Measurements from ENCODE around the gene FRMPD4.

FRMPD4 gene

DNA sequence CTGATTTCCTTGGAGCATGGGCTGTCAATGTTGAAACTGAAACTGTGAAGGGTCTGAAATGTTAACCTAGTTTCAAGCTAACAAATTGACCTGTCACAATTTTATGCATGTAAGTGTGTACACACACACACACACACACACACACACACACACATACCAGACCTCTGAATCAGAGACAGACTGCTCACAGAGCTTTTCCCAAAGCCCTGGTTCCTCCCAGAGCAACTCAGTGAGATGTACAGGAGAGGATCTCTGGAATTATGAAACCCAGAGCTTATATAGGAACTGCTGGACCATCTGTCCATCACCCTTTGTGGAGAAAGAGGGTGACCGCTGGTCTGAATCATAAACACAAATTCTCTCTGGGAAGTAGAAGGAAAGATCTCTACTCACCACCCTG, 424.8 kb downstream of the FRMPD4 start:
- no peak for DNase-seq

DNA sequence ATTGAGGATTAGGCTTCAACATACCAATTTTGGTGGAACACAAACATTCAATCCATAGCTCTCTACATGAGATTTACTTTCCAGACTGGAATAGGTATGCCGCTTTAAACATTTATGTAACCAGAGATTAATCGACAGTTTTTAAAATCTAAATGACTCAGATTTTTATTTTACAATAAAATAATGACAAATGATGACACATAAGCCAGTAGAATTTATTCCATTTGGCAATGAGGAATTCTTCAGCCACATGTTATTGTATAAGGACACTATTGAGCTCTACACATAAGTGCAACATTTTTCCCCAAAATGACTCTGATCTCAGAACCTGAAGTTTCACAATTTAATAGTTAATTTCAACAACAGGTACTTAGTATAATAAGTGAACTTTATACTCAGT, 425.9 kb downstream of the FRMPD4 start:
- no peak for DNase-seq

DNA sequence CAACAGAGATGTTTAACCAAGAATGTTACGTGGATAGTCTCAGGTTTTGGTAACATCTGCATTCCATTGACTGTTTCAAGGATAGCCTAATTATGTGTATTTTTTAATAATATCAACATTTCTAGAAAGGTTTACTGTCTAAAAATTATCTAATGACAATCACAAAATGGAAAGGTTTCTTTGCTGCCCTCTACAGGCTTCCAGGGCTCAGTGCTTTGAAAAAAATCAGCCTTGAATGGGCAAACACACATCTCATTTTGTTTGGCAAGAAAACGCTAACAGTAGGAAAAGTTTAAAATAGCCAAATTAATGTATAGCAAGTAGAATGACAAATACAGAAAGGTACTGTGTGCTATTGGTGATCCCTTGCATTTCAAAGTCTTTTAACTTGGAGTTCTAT, 429.6 kb downstream of the FRMPD4 start:
- DNase-seq: peak; percentile 25

DNA sequence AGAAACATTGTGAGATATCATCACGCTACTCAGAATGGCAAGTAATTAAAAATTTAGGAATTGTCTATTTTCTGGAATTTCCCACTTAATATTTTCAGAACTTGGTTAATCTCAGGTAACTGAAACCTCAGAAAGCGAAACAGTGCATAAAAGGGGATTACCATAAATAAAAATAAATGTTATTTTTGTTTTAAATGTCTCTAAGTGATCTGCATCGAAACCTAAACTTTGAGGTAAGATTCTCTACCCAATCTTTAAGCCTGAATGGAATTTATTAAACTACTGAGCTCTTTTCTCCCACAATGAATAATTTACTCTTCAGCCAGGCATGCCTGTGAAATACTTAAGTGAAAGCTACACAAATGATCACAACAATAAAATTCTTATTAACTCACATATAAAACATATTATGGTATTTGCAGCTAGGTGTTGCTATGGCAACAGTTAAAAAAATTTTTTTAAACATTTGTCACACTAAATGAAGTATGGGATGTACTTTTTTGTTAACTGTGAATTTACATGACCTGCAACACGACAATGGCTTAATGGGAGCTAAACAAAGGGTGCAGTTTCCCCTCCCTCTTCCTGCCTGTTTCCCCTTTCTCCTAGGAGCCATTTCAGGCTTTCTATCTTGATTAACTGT, 432.7 kb downstream of the FRMPD4 start:
- DNase-seq: no peak

DNA sequence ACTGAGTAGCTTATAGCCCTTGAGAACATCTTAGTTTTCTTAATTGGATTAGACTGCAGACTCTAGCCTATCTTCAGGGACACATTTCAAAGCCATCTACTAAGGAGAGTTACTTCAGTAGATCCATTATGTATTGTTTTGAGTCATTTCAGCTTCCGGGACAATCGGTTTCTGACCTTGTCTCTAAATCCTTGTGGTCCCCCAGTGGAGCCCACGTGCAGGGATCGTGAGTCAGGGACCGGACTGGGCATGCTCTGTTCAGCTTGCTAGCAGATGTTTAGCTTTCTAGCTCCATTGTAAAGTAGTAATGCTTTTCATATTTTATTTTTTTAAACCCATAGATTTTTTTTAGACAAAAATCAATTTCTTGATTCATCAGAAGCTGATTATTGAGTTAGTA, 441.0 kb downstream of the FRMPD4 start:
- no peak for DNase-seq

DNA sequence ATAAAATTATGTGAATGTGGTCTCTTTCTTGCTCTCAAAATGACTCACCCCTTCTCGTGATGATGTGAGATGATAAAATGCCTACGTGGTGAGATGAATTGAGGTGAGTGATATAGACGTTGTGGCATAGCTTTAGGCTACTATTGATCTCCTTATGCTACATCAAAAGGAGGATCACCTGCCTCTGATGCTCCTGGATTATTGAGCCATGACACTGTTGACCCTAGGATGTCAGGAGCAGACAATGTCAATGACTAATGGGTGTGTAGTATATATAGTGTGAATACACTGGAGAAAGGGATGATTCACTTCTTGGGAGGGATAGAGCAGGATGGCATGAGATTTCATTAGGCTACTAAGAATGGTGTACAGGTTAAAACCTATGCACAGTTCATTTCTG, 442.3 kb downstream of the FRMPD4 start:
- no peak for DNase-seq

DNA sequence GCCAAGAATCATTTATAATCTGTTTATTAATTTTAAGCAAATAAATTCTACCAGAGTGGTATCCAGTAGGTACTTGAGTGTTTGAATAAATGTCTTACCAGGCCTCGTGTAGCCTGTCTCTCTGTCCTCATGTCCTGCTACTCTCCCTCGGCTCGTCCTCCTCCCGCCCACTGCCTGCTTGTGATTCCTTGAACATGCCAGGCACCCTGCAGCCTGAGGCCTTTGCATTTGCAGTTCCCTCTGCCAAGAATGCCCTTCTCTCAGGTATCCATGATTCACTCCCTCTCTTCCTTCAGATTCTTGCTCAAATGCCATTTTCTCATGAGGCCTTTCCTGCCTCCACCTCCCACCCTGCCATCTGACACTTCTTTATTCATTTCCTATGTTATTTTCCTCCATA, 443.3 kb downstream of the FRMPD4 start:
- DNase-seq: no peak

DNA sequence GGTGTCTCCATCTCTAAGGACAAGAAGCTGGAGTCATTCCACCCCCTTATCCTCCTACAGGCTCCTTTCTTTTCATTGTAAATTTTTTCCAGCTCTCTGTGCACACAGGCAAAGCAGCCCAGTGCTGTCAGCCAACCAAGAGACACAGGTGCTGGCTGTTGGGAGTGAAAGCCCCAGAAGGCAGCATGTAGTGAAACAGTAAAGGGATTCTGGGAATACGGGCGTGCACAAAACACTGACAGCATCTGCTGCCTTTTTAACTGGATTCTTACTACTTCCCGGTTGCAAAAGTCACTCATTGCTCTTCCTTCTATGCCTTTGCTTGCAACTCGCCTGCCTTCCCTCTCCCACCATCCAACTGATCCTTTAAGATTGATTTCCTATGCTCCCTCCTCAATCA, 444.4 kb downstream of the FRMPD4 start:
- no peak for DNase-seq

DNA sequence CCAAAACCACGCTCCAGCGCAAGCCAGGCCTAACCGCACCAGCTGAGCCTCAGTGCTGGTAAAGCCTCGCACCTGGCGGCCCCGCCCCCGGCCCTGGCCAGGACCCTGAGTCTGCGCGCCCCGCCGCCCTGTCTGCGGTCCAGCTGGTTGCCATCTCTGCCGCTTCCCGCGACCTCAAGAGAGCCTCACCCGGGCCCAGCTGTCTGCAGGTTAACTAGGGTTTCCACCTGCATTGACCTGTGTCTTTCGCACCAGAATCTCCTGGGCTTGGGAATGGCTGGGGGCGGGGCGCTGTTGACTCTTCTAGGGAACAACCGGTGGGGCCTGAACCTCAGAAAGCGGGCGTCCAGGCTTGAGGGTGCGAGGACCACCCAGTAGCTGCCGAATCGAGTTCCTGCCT, 445.3 kb downstream of the FRMPD4 start:
- DNase-seq: no peak

DNA sequence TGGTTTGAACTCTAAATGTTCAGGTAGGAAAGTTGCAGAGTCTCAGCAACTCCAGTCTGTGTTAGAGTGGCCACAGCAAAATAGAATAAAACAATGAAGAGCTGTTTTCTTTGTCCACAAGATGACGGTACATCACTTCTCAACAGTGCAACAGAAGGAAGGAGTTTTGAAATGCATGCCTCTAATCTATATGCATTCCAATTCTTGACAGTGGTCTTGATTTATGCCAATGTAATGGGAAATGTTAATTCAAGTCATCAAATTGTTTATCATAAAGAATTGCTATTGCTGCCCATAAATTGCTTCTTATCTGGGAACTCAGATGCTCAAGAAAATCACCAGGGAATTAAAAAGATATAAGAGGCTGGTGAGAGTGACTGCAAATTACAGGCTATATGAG, 457.4 kb downstream of the FRMPD4 start:
- no peak for DNase-seq

DNA sequence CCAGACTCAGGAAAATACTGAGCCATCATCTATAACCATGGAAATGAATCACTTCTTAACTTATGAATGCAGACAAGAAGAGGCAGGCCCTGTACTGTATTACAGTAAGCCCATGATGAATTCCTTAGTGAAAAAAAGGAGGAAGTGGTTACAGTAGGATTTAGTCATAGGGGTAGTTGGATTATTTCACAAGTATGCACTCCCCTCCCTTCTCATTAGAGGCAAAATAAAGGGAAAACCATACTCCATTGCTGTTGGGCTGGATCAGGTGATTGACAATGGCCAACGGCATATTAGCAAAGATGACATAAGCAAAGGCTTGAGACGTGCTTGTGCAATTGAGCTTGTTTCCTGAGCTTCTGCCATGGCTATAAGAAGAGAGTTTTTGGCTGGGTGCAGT, 471.8 kb downstream of the FRMPD4 start:
- DNase-seq: no peak

DNA sequence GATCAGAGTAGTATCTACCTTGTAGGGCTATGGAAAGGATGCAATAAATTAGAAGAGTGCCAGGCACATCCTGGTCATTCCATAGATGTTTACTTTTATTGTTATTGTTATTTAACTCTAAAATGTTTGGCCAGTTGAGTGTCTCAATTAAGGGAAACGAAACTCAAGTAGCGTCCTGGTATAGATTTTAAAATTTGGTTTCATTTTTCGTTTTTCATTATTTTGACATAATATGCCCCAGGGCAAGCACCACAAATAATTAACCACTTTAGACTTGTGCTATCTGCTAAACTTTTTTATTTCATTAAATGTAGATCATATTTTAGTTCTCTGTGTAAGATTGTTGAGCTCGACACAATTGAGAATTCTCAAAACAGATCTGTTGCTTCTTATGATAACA, 473.2 kb downstream of the FRMPD4 start:
- no peak for DNase-seq

DNA sequence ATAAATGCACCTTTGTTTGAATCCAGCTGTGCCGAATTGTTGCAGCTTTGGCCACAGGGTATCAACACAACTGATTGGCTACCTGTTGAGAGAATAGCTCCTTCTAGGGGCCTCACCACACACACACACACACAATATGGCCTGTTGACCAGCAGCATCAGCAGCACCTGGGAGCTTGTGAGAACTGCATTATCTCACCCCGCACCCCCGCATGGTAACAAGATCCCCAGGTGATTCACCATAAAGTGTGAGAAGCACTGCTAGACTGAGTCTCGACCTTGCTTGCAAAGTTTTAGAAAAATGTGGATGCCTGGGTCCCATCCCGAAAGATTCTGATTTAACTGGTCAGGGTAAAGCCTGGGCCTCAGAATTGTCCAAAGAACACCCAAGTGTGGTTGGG, 476.0 kb downstream of the FRMPD4 start:
- DNase-seq: no peak

DNA sequence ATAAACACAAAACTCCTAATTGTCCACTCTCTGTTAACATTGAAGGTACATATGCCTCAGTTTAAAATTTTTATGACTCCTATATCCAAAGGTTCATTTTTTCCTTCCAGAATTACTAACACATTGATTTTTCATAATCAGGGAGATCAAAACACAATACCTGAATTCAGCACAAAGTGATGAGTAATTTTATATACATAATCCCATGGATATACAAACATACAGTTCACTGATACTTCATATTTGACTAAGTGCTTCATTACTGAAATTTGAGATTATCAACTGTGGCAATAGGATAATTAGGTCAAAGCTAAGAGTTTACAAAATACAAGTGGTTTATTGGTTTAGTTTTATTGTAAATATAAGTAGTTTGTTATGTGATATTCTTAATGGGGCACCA, 476.8 kb downstream of the FRMPD4 start:
- no peak for DNase-seq

DNA sequence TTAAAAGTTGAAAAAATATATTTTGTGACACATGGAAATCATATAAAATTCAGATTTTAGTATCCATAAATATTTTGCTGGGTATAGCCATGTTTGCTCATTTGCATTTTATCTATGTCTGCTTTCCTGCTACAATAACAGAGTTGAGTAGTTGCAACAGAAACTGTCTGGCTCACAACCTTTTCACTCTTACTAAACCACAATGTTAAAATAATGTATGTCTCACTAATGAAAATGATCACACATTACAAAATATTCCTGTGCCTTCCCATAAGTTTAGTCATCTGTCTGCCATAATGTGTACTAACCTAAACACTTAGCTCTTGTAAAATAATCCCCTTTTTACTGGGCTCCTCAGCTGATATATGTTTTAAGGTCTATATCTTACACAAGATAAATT, 479.0 kb downstream of the FRMPD4 start:
- DNase-seq: no peak

DNA sequence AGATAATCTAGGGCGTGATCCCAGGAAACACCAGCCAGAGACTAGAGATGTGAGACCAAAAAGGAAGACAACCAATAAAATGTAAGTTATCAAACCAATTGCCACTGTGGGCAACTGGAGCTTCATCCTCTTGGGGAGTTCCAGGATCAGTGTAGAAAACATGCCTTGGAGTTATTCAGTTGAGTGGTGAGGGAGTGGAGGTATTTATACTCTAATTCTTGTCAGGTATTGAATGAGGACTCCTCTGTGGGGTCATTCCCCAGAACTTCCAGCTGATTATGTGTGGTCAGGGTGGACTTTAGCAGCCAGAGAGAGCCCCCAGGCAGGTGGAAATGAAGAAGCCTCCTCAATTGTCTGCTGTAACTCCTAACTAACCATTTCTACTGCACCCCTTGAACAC, 509.0 kb downstream of the FRMPD4 start:
- DNase-seq: no peak

DNA sequence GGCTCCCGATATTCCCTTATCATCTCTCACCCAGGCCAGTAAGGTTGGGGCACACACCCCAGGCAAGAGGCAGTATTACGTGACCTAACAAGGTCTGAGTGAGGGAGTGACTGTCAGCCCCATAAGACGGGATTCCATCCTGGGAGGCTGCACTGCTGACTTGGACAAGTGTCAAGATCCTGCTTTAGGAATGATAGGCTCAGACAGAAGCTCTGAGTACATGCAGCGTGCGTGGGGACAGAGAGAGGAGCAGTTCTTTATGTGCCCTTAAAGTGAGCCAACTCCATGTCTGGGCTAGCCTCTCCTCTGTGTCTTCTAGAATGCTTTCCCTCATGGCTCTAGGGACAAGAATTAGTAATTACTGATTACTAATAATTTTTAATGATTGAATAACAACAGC, 510.7 kb downstream of the FRMPD4 start:
- DNase-seq: no peak

DNA sequence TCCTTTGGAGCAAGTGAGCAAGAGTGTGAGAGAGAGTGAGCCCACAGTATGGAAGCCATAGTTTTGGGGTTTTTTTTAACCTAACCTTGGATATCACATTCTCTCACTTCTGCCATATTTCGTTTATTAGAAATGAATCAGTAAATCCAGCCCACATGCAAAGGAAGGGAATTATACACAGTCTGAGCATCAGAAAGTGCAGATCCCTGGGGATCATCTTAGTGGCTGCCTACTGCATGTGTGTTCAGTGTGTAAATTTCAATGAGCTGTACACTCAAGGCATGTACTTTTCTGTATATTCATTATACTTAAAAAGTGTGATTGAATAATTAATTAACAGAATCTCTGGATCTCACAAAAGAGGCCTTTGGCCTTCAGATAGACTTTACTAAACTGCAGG, 519.2 kb downstream of the FRMPD4 start:
- no peak for DNase-seq

DNA sequence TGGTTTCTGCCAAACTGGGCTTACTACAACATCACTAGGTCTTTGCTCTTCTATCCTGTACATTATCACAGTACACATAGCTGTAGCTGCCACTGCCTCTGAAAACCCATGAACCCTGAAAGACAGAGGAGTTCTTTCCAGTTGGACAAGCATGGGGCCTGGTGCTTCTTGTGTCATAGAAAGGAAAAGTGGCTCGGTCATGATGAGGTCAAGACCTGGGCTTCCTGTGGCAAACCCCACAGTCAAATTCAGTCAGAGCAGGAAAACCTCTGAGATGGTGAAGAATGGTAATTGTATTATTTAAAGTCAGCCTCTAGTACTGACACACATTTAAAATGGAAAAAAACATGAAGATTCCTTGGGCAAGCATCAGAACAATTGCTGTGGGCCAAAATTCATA, 519.6 kb downstream of the FRMPD4 start:
- no peak for DNase-seq

DNA sequence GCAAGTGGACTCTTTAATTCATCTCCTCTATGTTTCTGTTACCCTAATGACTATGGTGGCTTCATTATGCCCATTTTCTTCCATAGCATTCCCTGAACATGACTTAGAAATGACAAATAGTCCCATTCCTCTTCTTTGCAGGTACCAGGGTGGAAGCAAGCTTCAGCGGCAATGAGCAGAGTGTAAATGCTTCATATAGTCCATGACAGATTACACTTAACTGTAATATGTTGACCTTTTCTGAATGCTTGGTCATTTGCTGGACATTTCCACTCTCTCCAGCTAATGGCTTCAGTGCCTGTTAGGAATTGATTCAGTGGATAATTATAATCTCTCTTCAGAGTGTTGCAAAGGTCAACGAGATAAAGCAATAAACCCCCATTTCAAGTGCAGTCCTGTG, 523.2 kb downstream of the FRMPD4 start:
- no peak for DNase-seq

DNA sequence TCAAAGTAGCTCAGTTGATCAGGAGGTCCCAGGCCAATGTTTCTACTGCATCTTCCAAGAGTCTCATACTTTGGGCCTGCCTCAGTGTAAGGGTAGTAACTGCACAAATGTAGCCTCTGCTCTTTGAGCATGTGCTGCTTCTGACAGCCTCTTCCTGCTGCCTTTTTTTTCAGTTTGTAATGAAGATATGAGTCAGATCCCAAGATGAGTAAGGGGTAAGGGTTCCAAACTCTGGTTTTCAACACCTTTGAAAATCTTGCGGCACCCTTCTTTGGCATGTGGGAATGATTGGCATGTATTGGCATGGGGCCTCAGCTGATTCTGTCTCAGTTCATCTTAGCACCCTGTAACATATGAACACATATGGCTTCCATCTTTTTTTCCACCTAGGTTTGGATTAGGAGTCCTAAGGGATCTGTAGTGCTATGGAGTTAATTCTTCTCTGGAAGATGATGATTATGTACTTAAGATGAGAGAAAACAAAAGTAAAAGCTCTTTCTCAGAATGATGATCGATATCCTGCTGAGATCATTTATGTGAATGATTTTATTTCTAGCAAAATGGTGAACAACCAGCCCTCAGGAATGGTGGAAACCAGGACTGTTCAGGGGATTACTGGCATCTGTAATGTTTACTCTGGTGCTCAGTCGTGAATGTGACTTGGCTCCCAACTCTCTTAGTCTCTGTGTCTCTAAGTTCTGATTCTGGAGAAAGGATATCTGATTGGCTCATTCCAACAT, 534.3 kb downstream of the FRMPD4 start:
- no peak for DNase-seq

DNA sequence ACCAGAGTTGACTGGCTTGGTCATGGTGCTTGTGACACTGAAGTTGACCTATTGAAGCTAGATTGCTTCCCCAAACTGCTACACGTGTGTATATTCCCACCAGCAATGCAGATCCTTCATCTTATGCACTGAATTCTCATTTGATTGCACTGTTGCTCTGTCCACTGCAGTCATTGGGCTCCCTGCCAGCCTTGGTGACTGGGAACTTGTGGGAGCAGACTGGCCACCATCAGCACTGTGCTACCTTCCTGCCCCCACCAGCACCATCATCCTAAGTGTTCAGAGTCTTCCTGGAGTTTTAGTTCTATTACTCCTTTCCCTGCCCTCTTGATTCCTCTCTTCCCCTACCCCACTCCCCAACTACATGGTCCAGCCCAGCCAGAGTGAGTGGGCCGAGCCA, 535.2 kb downstream of the FRMPD4 start:
- no peak for DNase-seq

DNA sequence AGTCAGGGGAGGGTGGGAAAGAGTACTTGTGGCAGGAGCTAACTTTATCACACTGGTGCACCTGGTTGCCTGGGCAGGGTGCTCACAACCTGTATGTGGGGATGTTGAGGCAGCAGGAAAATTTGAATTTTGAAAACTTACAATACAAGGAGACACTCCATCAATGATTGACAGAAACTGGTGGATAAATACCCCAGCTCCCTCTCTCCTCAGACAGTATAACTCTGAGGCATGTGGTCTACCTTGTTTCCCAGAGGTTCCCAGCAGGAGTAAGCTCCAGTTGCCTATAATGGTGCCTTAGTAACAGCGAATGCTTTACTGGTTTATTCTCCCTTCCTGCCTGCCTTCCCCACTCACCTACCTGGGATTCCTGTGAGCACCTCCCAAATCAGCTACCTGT, 541.2 kb downstream of the FRMPD4 start:
- no peak for DNase-seq

DNA sequence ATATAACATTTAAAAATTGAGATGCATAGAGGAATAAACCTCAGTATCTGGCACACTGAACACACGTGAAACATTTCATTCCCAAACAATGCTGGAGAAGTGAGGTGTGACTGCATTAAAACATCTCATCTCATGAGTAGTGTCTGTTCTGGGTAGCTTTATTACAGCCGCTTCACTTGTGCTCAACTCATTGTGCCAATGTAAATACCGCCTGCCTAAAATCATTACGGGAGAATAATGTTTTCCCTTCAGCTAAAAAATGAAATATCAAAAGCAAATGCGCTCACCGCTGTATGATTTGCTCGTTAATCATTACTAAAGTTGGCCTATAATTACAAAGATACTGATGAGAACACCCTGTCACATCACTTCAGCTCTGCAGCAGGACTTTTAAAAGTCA, 542.8 kb downstream of the FRMPD4 start:
- DNase-seq: no peak

DNA sequence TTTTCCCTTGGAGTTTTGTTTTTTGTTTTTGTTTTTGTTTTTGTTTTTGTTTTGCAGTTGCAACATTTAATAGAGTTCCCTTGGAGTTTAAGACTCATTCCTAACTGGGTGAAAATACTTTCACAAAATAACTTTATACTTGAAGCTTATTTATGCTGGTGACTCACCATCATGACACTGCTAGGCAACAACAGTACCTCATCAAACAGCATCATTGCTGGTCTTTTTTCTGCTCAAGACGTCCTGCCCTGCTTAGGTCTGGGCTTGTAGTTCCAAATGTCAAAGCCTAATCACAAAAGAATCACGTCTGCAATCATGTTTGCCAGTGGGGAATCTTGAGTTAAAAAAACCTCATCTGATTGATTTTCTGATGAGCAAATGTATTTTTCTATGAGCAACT, 547.3 kb downstream of the FRMPD4 start:
- DNase-seq: no peak
